UCSD-AML1 (cell line): Measurements from ENCODE around the gene LIN7C.

ENCODE experiments used
- DNase-seq: peaks from one replicate; lab custom pipeline; 2025; ENCODE audit not compliant: unreplicated experiment; lab: John Stamatoyannopoulos, UW

The LIN7C gene

DNA sequence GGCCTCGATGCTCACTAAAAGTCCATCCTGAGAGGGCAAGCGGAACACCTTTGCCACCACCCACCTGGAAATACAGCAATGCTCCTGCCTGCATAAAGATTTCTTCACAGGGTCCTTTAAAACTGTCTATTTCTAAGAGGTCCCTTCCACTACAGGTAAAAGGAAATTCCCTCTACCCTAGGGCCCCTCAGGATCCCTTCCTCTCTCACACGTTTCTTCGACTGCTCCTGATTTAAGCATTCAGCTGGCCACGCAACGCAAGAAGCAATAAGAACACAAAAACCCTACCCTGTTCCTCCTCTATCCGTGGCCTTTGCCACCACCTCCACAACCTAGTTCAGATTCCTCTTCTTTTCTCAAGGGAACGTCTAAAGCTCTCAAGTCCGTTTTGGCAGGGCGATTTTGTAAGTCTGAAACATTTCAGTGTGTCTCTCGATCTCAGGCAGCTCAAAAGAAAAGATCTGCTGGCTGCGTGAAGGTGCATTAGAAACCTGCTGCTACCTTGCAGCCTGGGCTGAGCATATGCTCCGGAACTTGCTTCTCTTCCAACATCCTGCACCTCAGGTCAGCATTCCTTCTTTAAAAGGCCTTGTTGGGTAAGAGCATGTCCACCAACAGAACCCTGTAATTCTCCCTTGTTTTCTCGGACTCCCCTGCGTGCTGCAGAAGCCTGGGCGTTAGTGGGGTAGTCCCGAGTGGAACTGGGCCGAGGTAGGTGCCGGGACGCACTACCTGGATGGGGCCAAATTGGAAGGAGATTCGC is 35.6 kb downstream of the LIN7C start:
- no peak for DNase-seq

DNA sequence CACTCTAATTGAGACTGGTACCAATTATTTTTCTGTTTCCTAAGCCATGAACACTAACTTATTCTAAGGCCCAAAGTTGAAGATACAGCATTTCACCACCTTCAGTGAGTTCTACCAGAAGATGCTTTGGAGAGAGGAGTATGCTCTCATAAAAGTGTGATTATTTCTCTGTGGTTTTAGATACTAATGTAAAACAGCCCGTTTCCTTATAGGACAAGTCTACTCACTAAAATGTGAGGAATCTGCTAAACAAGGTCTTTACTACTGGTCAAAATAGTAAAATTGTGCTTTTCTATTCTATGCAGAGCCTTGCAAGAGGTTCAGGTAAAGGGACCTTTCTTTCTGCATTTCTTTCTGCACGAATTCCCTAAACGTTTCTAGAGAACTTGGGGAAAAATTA is 36.4 kb downstream of the LIN7C start:
- DNase-seq, result no peak

DNA sequence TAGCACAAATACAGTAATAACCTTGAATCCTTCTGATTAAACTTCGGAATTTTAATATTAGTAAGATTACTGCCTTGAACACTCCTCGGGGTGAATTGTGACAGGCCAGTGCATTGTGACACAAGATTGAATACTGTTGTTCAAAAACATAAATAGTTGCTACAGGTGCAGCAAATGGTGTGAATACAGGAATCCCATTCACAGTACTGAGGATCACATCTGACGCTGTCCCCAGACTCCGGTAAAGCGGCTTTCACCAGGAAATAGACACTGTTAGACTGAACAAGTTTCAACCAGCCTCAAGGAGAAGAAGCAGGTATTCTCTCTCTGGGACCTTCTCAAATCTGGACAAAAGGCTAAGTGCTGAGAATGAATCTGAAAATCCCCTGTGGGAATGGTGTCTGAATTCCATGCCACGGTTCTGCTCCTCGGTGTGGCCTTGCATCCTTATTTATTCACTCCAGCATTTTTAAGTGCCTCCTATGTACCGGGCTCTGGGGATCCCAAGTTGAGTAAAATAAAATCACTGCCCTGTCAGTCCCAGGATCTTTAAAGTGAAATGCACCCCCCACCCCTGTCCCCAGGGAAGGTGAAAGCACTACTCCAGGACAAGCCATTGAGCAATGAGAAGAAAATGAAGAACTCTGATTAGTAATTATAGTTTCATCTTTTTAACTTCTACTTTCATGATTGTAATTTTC is 37.4 kb downstream of the LIN7C start:
- DNase-seq, result no peak

DNA sequence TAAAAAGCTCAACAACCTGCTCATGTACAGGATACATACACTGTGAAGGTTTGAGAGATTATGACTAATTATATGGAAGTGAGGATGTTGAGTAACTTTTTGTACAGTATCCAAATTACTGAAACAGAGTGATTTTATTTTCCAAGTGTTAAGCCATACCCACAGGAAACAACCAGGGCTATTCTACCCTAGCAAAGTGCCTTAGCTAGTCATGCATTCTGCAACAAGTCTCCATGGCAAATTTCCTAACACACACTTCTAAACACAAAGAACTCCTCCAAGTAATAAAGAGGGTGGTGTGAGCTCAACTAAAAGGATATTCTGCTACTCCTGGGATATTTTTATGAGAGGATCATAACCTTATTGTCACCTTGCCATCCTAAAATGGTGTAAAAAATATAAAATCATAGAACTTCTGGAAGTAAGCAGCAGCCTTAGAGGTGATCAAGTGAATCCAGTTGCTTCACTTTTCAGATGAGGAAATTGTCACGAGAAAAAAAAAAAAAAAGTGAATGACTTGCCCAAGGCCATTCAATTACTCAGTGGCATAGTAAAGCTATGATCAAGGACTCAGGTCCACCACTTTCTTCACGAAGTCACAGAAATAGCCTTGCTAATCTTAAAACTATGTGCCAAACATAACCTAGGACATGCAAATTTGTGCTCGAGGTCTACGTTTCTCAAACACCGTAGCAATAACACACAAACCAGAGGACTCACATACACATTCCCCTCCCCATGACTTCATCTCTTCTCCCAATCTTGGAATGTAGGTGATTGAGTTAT is 38.2 kb downstream of the LIN7C start:
- no peak for DNase-seq

DNA sequence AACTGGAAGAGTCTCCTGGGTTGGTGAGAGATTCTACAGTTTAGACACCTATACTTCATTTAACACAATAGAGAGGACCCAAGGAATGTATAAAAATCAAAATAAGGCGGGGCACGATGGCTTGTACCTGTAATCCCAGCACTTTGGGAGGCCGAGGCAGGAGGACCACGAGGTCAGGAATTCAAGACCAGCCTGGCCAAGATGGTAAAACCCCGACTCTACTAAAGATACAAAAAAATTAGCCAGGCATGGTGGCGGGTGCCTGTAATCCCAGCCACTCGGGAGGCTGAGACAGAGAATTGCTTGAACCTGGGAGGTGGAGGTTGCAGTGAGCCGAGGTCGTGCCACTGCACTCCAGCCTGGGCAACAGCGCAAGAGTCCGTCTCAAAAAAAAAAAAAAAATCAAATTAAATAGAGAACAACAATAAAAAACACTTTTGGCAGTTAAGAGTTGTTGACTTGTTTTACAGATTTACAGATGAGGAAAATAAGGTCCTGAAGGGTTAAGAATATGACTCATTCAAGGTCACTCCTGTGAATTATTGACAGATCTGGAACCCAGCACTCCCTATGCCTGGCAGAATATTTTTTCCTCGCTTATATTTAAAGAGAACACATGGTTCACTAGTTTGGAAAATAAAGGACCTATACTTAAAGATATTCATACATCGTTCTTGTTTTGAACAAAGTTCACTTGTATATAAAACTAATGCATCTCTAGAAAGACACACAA is 39.2 kb downstream of the LIN7C start:
- DNase-seq, result no peak

DNA sequence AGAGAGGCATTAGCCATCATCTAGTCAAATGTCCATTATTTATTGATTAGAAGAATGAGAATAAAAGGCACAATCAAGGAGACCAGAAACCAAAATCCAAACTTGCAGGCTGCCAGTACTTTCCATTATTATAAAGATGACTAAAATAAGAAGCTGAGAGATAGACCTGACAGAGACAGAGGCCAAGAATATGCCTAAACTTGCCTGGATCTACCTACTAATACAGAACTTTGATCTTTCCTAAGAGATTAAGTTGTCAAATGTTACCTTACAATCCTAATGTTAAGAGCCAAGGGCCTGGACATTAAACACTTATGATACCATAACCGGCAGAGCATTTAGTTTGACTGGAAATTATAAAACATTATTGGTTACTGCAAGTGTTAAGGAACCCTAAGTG is 40.2 kb downstream of the LIN7C start:
- no peak for DNase-seq

DNA sequence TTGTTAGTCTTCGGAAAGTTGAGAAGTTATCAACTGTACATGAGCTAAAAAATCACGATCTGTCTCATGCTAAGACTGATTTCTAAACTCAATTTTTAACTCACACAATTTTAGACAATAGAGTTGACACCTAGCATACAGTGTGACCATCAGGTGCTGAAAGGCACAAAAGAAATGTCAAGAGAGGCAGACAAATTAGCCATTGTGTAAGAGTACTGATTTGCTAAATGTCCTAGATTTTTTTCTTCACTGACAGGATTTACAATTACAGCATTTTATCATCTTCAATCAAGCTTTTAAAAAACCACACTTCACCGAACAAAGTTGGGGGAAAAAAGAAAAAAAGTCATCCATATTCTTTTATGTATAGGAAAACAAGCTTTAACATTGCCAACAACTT is 40.9 kb downstream of the LIN7C start:
- no peak for DNase-seq

DNA sequence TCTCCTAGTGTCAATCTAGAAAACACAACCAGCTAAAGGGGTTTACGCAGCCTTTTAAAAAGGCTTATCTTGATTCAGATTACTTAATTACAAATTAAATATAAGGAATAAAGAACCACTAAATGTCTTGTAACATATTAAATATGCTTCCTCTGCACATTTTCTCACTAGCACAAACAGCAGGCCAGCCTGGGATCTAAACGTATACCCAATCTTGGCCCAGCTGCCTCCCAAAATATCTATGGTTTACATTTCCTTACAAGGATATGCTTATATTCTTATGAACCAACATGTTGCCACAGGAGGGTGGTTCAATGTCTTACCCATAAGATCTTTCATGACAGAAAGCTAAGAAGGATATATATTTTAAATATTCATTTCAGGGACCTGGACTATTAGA is 41.7 kb downstream of the LIN7C start:
- DNase-seq, result no peak

DNA sequence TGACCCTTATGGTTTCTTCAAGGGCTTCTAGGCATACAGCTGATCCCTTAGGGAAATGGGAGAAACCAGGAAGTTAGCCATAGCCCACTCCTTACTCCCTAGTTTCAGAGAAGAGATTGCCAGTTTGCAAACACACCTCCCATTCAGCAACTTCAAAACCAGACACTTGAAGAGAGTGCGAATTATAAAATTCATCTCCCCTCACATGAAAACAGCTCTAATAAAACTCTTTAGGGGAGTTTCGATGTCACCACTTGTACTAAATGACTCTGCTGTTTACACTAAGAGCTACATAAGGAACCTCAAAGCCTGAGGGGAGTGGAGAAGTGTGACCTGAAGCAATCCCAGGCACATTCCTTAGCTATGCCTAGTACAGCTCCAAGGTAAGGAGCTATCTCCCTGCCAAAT is 42.3 kb downstream of the LIN7C start:
- DNase-seq, result no peak

DNA sequence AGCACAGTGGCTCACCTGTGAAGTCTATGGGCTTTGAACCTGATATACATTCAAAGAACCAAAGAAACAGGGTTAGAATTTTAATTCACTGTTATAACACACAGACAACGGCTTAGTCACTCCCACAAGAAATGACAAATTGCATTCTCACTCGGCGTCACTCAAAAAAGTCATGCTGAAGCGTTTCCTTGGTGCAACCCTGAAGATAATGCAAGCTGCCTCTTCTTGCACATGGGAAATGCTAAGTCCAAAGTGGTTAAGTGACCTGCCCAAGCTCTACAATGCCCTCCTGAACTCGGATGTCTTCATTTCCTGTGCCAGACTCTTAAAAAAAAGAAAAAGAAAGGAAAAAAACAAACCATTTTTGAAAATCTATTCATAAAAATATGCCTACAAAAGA is 44.0 kb downstream of the LIN7C start:
- DNase-seq, result no peak

DNA sequence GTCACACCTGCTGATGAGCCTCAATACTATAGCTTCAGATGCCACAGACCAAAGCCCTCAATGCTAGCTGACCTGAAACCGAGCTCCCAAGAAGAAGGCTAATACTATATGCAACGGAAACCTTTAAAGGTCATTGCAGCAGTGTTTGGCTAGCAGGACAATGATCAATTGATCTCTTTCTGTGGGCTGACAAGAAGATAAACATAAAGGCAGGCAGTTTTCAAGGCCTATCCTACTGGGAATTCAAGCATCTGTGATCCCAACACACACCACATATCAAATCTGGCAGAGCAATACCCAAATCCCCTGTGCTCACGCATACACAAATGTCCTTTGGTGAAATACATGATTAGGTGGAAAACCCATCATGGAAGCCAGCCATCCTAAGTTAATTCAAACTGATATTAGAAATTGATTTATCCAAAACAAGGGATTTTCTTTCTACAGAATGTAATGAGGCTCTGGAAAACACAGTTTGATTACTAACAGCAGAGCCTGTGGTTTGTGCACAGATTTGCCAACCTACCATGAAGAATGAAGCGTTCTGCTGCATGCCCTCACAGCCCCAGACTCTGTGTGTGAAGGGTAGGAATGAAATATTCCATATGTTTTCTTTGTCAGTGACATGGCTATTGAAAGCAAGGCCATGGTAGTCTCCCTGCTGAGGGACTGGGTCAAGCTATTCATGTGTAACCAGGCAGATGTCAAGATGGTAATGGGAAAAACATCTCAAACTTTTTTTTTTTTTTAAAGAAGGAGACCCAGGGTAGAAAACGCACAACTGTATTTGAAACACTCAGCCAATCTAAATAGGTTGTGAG is 46.2 kb downstream of the LIN7C start:
- DNase-seq, result no peak

DNA sequence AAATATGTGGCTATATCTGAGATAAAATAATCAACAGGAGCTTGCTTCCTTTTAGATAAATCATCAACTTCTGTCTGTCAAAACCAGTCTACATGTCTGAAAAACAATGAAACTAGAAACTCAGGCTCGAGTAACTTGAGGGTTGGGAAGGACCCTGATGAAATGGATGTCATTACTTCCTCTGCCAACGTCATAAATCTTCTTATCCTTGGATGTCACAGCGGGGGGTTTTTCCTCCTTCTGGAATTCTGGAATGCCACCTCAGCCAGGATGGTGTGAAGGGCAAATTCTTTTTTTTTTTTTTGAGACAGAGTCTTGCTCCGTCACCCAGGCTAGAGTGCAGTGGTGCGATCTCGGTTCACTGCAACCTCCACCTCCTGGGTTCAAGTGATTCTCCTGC is 47.4 kb downstream of the LIN7C start:
- no peak for DNase-seq

DNA sequence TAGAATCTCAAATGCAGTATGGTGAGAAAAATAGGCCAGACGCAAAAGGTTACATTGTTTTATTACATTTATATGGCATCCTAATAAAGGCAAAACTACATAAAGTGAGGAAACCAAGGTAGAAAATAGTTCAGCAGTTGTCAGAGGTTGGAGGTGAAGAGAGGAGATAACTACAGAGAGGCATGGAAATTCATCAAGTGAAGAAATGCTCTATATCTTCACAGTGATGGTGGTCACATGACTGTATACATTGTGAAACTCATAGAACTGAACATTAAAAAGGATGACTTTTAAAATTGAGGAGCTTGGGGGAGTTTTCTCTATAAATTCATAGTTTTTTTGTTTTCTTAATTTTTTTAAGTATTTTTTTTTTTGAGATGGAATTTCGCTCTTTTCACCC is 48.4 kb downstream of the LIN7C start:
- DNase-seq, result no peak

DNA sequence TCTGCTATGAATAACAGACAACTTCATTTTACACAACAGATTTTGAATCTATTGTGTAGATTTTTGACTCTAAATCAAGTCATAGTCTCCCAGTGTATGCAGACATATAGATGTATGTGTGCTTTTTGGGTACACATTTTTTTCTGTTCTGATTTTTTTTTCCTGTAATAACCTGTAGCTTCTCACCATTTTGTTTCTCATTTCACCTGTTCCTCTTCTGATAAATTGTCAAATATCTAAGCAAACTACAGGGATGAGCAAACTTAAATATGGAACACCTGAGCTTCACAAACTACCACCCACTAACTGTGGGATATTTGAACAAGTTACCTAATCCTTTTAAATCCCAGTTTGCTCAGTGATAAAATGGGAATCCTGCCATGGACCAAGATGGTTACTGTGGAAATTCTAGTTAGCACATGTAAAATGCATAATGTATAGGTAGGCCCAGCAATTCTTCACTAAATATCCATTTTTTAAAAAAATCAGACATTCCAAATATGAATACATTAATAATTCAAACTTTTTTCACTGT is 49.7 kb downstream of the LIN7C start:
- DNase-seq, result no peak

DNA sequence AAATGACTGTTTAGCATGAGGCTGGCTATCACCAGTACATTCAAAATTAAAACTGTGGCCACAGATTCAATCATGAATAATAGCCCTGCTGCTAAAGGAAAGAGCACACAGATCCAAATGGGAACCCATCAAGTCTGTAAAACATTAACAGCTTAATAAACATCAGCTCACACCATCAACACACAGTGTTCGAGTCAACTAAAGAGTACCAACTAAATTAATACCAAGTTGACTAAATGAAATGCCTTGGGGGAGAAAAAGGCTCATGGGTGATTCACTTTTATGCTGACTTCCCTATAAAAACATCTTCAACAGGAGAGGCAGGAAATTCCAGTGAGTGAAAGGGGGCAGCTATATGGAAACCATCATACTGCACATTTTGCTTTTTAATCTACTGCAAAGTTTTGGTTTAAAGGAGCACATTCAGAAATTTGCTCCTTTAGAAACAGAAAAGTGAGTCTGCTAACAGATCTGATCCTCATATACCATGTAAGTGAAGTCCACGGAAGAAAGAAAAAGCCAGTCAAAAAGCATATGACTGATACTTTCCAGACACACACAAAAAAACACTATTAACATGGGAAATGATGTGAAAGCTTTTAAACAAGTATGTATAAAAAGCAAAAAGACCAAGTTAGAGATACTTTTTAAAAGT is 50.3 kb downstream of the LIN7C start:
- no peak for DNase-seq

DNA sequence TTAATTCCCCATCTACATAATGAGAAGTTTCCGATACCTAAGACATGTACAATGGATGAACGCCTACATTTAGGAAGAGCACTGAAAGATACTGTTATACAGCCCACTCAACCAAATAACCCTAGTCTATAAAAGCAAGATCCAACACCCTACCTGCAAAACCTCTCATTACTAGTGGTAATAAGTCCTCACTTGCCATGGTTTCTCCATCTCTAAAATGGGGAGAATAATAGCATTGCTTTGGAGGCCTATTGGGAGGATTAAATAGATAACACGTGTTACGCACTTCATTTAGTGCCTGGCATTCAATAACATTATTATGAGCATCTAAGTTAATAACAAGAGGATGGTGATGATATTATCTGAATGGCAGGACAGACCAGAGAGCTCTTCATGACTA is 50.9 kb downstream of the LIN7C start:
- DNase-seq, result no peak

DNA sequence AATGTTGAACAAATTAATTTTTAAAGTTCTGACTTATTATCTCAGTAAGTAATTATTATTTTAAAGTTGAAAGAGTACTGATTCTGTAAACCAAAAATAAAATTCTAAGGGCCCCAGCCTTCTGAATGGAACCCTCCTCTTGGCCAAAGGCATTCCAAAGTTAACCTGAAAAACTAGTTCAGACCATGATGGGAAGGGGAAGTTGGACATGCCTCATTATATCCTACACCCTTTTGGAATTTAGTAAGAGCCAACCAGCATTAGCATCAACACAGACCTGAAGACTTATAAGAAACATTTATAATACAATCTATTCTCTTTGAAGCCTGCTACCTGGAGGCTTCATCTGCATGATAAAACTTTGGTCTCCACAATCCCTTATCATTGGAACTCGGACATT is 52.9 kb downstream of the LIN7C start:
- DNase-seq, result no peak

DNA sequence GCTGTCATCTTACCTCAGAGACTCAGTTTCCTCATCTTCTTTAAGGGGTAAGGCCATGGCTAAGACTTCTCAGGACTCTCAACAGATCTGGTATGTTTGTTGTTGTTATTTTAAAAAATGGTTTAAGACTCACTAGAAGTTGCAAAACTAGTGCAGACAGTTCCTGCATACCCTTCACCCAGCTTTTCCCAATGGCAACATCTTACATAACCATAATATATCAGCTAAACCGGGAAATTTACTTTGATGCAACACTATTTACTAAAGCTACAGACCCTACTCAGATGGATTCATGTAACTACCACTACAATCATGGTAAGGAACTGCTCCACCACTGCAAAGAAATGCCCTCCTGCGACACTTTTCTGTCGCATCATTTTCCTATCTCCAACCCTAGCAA is 54.4 kb downstream of the LIN7C start:
- no peak for DNase-seq

DNA sequence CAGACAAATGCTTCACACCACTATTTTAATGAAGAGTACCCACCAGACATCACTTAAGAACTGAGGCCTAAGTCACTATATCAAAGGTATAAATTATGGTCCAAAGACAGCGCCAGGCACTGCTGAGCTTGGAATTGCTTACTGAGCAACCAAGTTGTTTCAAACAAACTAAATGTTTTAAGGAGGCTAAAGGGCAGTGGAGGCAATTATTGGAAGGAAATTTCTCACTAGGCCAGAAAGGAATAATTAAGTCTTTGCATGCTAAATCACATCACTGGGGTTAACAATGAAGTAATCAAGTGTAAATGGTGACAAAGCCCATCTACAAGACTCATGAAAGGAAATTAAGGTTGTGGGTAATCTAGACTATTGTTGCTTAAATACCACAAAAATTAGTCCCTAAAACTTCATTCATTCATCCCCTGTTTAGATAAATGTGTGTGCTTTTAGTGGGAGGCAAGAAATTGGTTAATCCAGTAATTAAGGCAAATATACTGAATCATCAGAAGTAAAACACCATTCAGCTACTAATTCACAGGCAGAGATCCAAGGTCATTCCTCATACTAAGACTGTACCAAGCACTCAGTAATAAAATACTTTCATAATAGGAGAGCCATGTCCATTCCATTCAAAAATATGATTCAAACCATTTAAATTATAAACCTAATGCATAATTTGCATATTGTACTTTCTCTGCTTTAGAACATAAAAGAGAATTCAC is 55.2 kb downstream of the LIN7C start:
- DNase-seq, result no peak
